SK-N-SH (cell line): ENCODE measurements around the gene SYNE2. TPM values are rescaled to one million over a fixed set of nuclear protein-coding genes. Genes with fewer than 3 reads are reported as not detected.

Experiments used
- CTCF ChIA-PET: fragments of 300-600, 350-600 bp; formaldehyde crosslinking; extraction: SDS; loops from one replicate; lab custom pipeline; 2021; lab: Yijun Ruan, JAX
- POLR2A ChIA-PET: fragments of 350-600 bp; sonication (Branson Sonifier 250); formaldehyde crosslinking; extraction: SDS; loops from one replicate; lab custom pipeline; 2020; ENCODE audit warnings: antibody characterized with exemption, inconsistent platforms; lab: Yijun Ruan, JAX
- DNase-seq: peaks from one replicate; pipeline ENCODE4 v3.0.0; 2012
- H2AFZ ChIP-seq: fragments of 200-600 bp; sonication (generic); 2 replicates; pipeline ENCODE4 v1.8.1; 2016; ENCODE audit warnings: antibody characterized with exemption, mild to moderate bottlenecking, low read depth
- H3F3A ChIP-seq: fragments of 200-600 bp; sonication (generic); replicated peaks from 2 replicates; pipeline ENCODE3; 2016; ENCODE audit warnings: antibody characterized with exemption, mild to moderate bottlenecking; ENCODE audit not compliant: insufficient read depth
- H3K27ac ChIP-seq, 2 experiments: fragments of 200-500 bp in 1 of 2; fragments of 200-600 bp in 1 of 2; sonication (Bioruptor generic) in 1 of 2; sonication (generic), shearing (Covaris generic) in 1 of 2; 2 replicates each; pipeline versions ENCODE4 v1.5.1 to v1.6.1; 2014 to 2016; ENCODE audit warnings: low read depth in 2 of 2, inconsistent platforms in 1 of 2, low read length in 1 of 2, mild to moderate bottlenecking in 1 of 2, mixed read lengths in 1 of 2
- H3K27me3 ChIP-seq: fragments of 200-600 bp; sonication (generic), shearing (Covaris generic); 2 replicates; pipeline ENCODE4 v1.6.1; 2016; ENCODE audit warnings: mixed run types; ENCODE audit not compliant: insufficient read depth
- H3K36me3 ChIP-seq, 2 experiments: fragments of 200-500 bp in 1 of 2; fragments of 200-600 bp in 1 of 2; sonication (Bioruptor generic) in 1 of 2; sonication (generic) in 1 of 2; replicated peaks in 1 of 2; 2 replicates each; pipeline versions ENCODE3 to v1.5.1; 2014 to 2016; ENCODE audit warnings: low read length in 1 of 2, mild to moderate bottlenecking in 1 of 2; ENCODE audit not compliant: insufficient read depth in 2 of 2, control insufficient read depth in 1 of 2
- H3K4me1 ChIP-seq, 2 experiments: fragments of 200-500 bp in 1 of 2; fragments of 200-600 bp in 1 of 2; sonication (Bioruptor generic) in 1 of 2; sonication (generic), shearing (Covaris generic) in 1 of 2; 2 replicates each; pipeline versions ENCODE4 v1.5.1 to v1.6.1; 2014 to 2016; ENCODE audit warnings: low read depth in 1 of 2, low read length in 1 of 2, mixed run types in 1 of 2; ENCODE audit not compliant: insufficient read depth in 2 of 2, control insufficient read depth in 1 of 2
- H3K4me2 ChIP-seq: fragments of 200-600 bp; sonication (generic), shearing (Covaris generic); 2 replicates; pipeline ENCODE4 v1.6.1; 2017; ENCODE audit warnings: mixed run types
- H3K4me3 ChIP-seq, 2 experiments: fragments of 200-500 bp in 1 of 2; fragments of 200-600 bp in 1 of 2; sonication (Bioruptor generic) in 1 of 2; sonication (generic), shearing (Covaris generic) in 1 of 2; 2 replicates each; pipeline versions ENCODE4 v1.5.1 to v1.8.1; 2014 to 2016; ENCODE audit warnings: low read depth in 2 of 2, inconsistent platforms in 1 of 2, low read length in 1 of 2, mild to moderate bottlenecking in 1 of 2, mixed read lengths in 1 of 2, moderate library complexity in 1 of 2
- H3K79me2 ChIP-seq: fragments of 200-600 bp; sonication (generic); 2 replicates; pipeline ENCODE4 v1.8.1; 2017; ENCODE audit warnings: mild to moderate bottlenecking; ENCODE audit not compliant: insufficient read depth
- H3K9ac ChIP-seq: fragments of 200-600 bp; sonication (generic); 2 replicates; pipeline ENCODE4 v1.6.1; 2017; ENCODE audit warnings: mixed run types
- H3K9me2 ChIP-seq: fragments of 200-600 bp; sonication (generic); 2 replicates; pipeline ENCODE4 v1.6.1; 2017; ENCODE audit warnings: mixed run types
- H3K9me3 ChIP-seq: fragments of 200-600 bp; sonication (generic); 2 replicates; pipeline ENCODE4 v1.6.1; 2017; ENCODE audit warnings: mixed run types, mild to moderate bottlenecking, moderate library complexity
- H4K20me1 ChIP-seq: fragments of 200-600 bp; sonication (generic); 2 replicates; pipeline ENCODE4 v1.6.1; 2017; ENCODE audit warnings: mild to moderate bottlenecking, mixed run types; ENCODE audit not compliant: insufficient read depth
- CHD2 ChIP-seq: fragments of 150-350 bp; IDR thresholded peaks from 2 replicates; pipeline ENCODE4 v1.6.1; 2018; ENCODE audit warnings: low read length; ENCODE audit not compliant: partially characterized antibody
- ELF1 ChIP-seq: IDR thresholded peaks from 2 replicates; pipeline ENCODE4 v1.4.0; 2012
- FOSL2 ChIP-seq: IDR thresholded peaks from 2 replicates; pipeline ENCODE4 v1.4.0; 2012; ENCODE audit warnings: low read depth, mild to moderate bottlenecking, moderate library complexity, borderline replicate concordance
- FOXJ3 ChIP-seq: sonication (generic); formaldehyde crosslinking; IDR thresholded peaks from 2 replicates; pipeline ENCODE4 v1.5.1; 2020; ENCODE audit warnings: mild to moderate bottlenecking, missing genetic modification reagents
- FOXM1 ChIP-seq: IDR thresholded peaks from 2 replicates; pipeline ENCODE4 v1.4.0; 2012; ENCODE audit warnings: low read depth, mild to moderate bottlenecking
- GATA2 ChIP-seq: sonication (generic); formaldehyde crosslinking; IDR thresholded peaks from 2 replicates; pipeline ENCODE4 v1.5.0; 2020; ENCODE audit warnings: mild to moderate bottlenecking, missing genetic modification reagents
- MAX ChIP-seq: IDR thresholded peaks from 2 replicates; pipeline ENCODE4 v1.4.0; 2012; ENCODE audit warnings: low read depth
- MEF2A ChIP-seq: IDR thresholded peaks from 2 replicates; pipeline ENCODE4 v1.4.0; 2012; ENCODE audit warnings: low read depth, borderline replicate concordance
- MXI1 ChIP-seq: IDR thresholded peaks from 2 replicates; pipeline ENCODE4 v1.6.1; 2012; ENCODE audit warnings: mild to moderate bottlenecking, low read depth, low read length, improper control_type of control experiment
- NFIC ChIP-seq: IDR thresholded peaks from 2 replicates; pipeline ENCODE4 v1.4.0; 2012; ENCODE audit warnings: borderline replicate concordance
- NRF1 ChIP-seq: IDR thresholded peaks from 2 replicates; pipeline ENCODE4 v1.6.1; 2012; ENCODE audit warnings: low read depth, mild to moderate bottlenecking, low read length
- RAD21 ChIP-seq: IDR thresholded peaks from 2 replicates; pipeline ENCODE4 v1.6.1; 2012; ENCODE audit warnings: mild to moderate bottlenecking, low read length
- RCOR1 ChIP-seq: fragments of 150-350 bp; IDR thresholded peaks from 2 replicates; pipeline ENCODE4 v1.6.1; 2017; ENCODE audit warnings: antibody characterized with exemption, low read length
- REST ChIP-seq: IDR thresholded peaks from 2 replicates; pipeline ENCODE4 v1.6.1; 2012; ENCODE audit warnings: mild to moderate bottlenecking, low read depth, low read length, moderate library complexity
- RFX5 ChIP-seq: IDR thresholded peaks from 2 replicates; pipeline ENCODE4 v1.6.1; 2012; ENCODE audit warnings: mild to moderate bottlenecking, improper control_type of control experiment, low read length
- RXRA ChIP-seq: IDR thresholded peaks from 2 replicates; pipeline ENCODE4 v1.4.0; 2012; ENCODE audit warnings: low read depth, mild to moderate bottlenecking, borderline replicate concordance
- SIN3A ChIP-seq: IDR thresholded peaks from 2 replicates; pipeline ENCODE4 v1.6.1; 2012; ENCODE audit warnings: low read depth, mild to moderate bottlenecking, low read length, moderate library complexity, borderline replicate concordance
- TCF12 ChIP-seq: IDR thresholded peaks from 2 replicates; pipeline ENCODE4 v1.4.0; 2012
- USF1 ChIP-seq: IDR thresholded peaks from 2 replicates; pipeline ENCODE4 v1.4.0; 2012; ENCODE audit warnings: low read depth, borderline replicate concordance
- USF2 ChIP-seq: fragments of 150-350 bp; IDR thresholded peaks from 2 replicates; pipeline ENCODE4 v1.6.1; 2017; ENCODE audit warnings: antibody characterized with exemption, low read length, low read depth, borderline replicate concordance
- YY1 ChIP-seq: IDR thresholded peaks from 2 replicates; pipeline ENCODE4 v1.4.0; 2012; ENCODE audit warnings: low read depth, mild to moderate bottlenecking
- ZBTB33 ChIP-seq: IDR thresholded peaks from 2 replicates; pipeline ENCODE4 v1.4.0; 2012; ENCODE audit warnings: low read depth, borderline replicate concordance
- WGBS: methylation state at CpG from one replicate; pipeline ENCODE4 v1.1.6; 2017; ENCODE audit warnings: low lambda C conversion rate; 5-methylcytosine and 5-hydroxymethylcytosine counted together
- polyA plus RNA-seq, 3 experiments: library from polyadenylated mRNA; depleted of rRNA; stranded (reverse); fragments of >200 nt; gene quantifications; 2 replicates each; pipeline ENCODE4 v1.2.3, GENCODE V29; 2012

The SYNE2 gene
- polyA plus RNA-seq, 1 of the 3 experiments (the other 2 are of a cell fraction): 7.1 TPM

GRCh38 chr14:64114166-64114565 is 261.4 kb downstream of the SYNE2 start:
- no peak for DNase-seq
- Histone ChIP-seq H3K9me3 (no peaks in the 10 kb centered on the region), H3K4me3 (no peak overlapping the region), H3K27me3 (no peaks in the 10 kb centered on the region), H3K9me2 (no peaks in the 10 kb centered on the region), H4K20me1 (no peaks in the 10 kb centered on the region), H2AFZ (no peak overlapping the region), H3K4me2 (no peak overlapping the region), H3F3A (no peaks in the 10 kb centered on the region), H3K9ac (no peak overlapping the region), H3K27ac (no peak overlapping the region), H3K79me2 (no peaks in the 10 kb centered on the region), H3K4me1 (no peaks in the 10 kb centered on the region), H3K36me3 (peaks cover 0 to 3% of the 10 kb centered on the region in 2 experiments)
- 96% methylated on average over 9 of the region's 9 CpGs for WGBS
- TF ChIP-seq CHD2 (no peak), MEF2A (no peak), TCF12 (no peak), GATA2 (CRISPR knock-in tag) (no peak), FOXJ3 (CRISPR knock-in tag) (no peak), FOXM1 (no peak), RCOR1 (no peak), REST (no peak)
- ChIA-PET POLR2A (no interaction called here), CTCF (interaction anchor here (0.6 kb wide), 1 partner anchor 1733 kb away, joined by 3 read pairs; no protein-coding TSS in a partner anchor)

- Histone ChIP-seq H3K9me2 (no peaks in the 10 kb centered on the region), H3K36me3 (peaks cover 0 to 3% of the 10 kb centered on the region in 2 experiments), H3K4me3 (no peak overlapping the region), H4K20me1 (no peaks in the 10 kb centered on the region), H2AFZ (no peak overlapping the region), H3K4me2 (no peak overlapping the region), H3K4me1 (no peaks in the 10 kb centered on the region), H3K27ac (no peak overlapping the region), H3K9ac (no peak overlapping the region), H3K27me3 (no peaks in the 10 kb centered on the region), H3F3A (no peaks in the 10 kb centered on the region), H3K9me3 (no peaks in the 10 kb centered on the region), H3K79me2 (no peaks in the 10 kb centered on the region)
- 84% methylated on average over 5 of the region's 7 CpGs for WGBS
- POLR2A ChIA-PET: no interaction called here
- CTCF ChIA-PET: no interaction called here
- no peak for DNase-seq
- TF ChIP-seq MEF2A (no peak), ZBTB33 (no peak), FOSL2 (no peak), NRF1 (no peak), RAD21 (no peak), MAX (no peak), MXI1 (no peak), USF2 (no peak), FOXM1 (no peak), YY1 (no peak), SIN3A (no peak), RCOR1 (no peak), ELF1 (no peak), USF1 (no peak), RXRA (no peak), NFIC (no peak), GATA2 (CRISPR knock-in tag) (no peak), RFX5 (no peak)
Measured at GRCh38 chr14:64114796-64115195, 262.0 kb downstream of the SYNE2 start.
